DND-41 (cell line): ENCODE measurements around the gene SIGLEC8.

ENCODE experiments used
- EZH2 ChIP-seq: IDR thresholded peaks from 3 replicates; pipeline ENCODE4 v1.6.1; 2012; ENCODE audit warnings: borderline replicate concordance, low read depth, mild to moderate bottlenecking, moderate library complexity, low read length, inconsistent platforms; ENCODE audit not compliant: severe bottlenecking
- TF ChIP-seq, protein P1 (sequence below): IDR thresholded peaks from 2 replicates; pipeline ENCODE4 v1.5.1; 2012; ENCODE audit warnings: borderline replicate concordance, low read length, moderate library complexity, mild to moderate bottlenecking; ENCODE audit not compliant: poor library complexity, severe bottlenecking; ENCODE audit errors: extremely low read depth

DNA sequence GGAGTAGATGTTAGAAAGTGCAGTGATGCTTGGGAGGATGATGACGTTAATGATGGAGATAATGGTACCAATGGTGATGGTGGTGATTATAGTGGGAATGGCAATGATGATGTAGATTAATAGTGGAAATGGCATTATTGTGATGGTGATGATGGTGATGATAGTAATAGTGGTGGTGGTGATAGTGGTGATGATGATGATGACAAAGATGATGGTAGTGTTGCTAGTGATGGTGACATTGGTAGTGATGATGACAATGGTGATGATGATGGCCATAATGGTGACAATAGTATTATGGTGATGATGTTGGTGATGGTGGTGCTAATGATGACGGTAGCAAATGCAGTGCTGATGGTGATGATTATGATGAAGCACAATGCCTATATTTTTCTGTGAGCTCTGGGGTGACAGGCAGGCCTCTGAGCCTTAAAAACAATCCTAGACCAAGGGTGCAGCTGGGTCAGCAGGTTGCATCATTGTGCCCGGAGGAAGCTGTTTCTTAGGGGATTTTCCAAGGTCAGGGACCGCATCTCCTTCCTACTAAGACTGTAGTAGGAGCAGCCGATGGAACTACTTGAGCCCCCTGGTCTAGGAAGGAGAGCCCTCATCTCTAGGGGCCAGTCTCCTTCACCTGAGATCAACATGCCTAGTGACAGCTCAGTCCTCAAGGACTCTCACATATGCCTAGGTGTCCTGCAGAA lies 27.9 kb upstream of the SIGLEC8 start:
- TF ChIP-seq, protein P1, sequence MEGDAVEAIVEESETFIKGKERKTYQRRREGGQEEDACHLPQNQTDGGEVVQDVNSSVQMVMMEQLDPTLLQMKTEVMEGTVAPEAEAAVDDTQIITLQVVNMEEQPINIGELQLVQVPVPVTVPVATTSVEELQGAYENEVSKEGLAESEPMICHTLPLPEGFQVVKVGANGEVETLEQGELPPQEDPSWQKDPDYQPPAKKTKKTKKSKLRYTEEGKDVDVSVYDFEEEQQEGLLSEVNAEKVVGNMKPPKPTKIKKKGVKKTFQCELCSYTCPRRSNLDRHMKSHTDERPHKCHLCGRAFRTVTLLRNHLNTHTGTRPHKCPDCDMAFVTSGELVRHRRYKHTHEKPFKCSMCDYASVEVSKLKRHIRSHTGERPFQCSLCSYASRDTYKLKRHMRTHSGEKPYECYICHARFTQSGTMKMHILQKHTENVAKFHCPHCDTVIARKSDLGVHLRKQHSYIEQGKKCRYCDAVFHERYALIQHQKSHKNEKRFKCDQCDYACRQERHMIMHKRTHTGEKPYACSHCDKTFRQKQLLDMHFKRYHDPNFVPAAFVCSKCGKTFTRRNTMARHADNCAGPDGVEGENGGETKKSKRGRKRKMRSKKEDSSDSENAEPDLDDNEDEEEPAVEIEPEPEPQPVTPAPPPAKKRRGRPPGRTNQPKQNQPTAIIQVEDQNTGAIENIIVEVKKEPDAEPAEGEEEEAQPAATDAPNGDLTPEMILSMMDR = no peak
- TF ChIP-seq EZH2 = no peak
